MM.1S (cell line): ENCODE measurements around the gene ASIC2.

ENCODE experiments used
- DNase-seq: peaks from one replicate; pipeline ENCODE4 v3.0.0-alpha.2; 2015
- H2AFZ ChIP-seq: fragments of 300-600 bp; sonication (generic); 2 replicates; pipeline ENCODE4 v1.6.0; 2016; ENCODE audit warnings: antibody characterized with exemption, low read length
- H3F3A ChIP-seq: fragments of 300-600 bp; sonication (generic); 2 replicates; pipeline ENCODE4 v1.6.1; 2016; ENCODE audit warnings: mild to moderate bottlenecking, antibody characterized with exemption, low read length, moderate library complexity, mixed read lengths; ENCODE audit not compliant: insufficient read depth
- H3K27ac ChIP-seq: fragments of 300-600 bp; sonication (generic); 2 replicates; pipeline ENCODE4 v1.5.1; 2016; ENCODE audit warnings: mild to moderate bottlenecking, low read length
- H3K27me3 ChIP-seq: fragments of 300-600 bp; sonication (generic); replicated peaks from 2 replicates; pipeline ENCODE4 v1.6.0; 2016; ENCODE audit warnings: low read length; ENCODE audit not compliant: insufficient read depth
- H3K36me3 ChIP-seq: fragments of 300-600 bp; sonication (generic); replicated peaks from 2 replicates; pipeline ENCODE4 v1.6.1; 2016; ENCODE audit warnings: mild to moderate bottlenecking, low read length, mixed read lengths; ENCODE audit not compliant: insufficient read depth
- H3K4me1 ChIP-seq: fragments of 300-600 bp; sonication (generic); 2 replicates; pipeline ENCODE4 v1.6.1; 2016; ENCODE audit warnings: low read length, mixed read lengths
- H3K4me2 ChIP-seq: fragments of 300-600 bp; sonication (generic); 2 replicates; pipeline ENCODE4 v1.6.0; 2016; ENCODE audit warnings: low read depth, low read length
- H3K4me3 ChIP-seq: fragments of 300-600 bp; sonication (generic); 2 replicates; pipeline ENCODE4 v1.5.1; 2016; ENCODE audit warnings: low read length, mixed read lengths
- H3K79me2 ChIP-seq: fragments of 300-600 bp; sonication (generic); 2 replicates; pipeline ENCODE4 v1.6.1; 2016; ENCODE audit warnings: mixed run types, low read length, mixed read lengths
- H3K9ac ChIP-seq: fragments of 300-600 bp; sonication (generic); 2 replicates; pipeline ENCODE4 v1.6.1; 2016; ENCODE audit warnings: low read length, mixed read lengths
- H3K9me2 ChIP-seq: fragments of 300-600 bp; sonication (generic); replicated peaks from 2 replicates; pipeline ENCODE4 v1.6.1; 2016; ENCODE audit warnings: mild to moderate bottlenecking, low read length, mixed read lengths; ENCODE audit not compliant: insufficient read depth
- H3K9me3 ChIP-seq: fragments of 300-600 bp; sonication (generic); replicated peaks from 2 replicates; pipeline ENCODE4 v1.6.1; 2016; ENCODE audit warnings: mild to moderate bottlenecking, low read length, mixed read lengths; ENCODE audit not compliant: insufficient read depth
- H4K20me1 ChIP-seq: fragments of 300-600 bp; sonication (generic); 2 replicates; pipeline ENCODE4 v1.6.1; 2016; ENCODE audit warnings: mild to moderate bottlenecking, low read length, moderate library complexity, mixed read lengths; ENCODE audit not compliant: insufficient read depth
- EZH2 ChIP-seq: fragments of 300-600 bp; sonication (generic); optimal IDR thresholded peaks from 2 replicates; pipeline ENCODE3; 2017; ENCODE audit warnings: low read depth, mild to moderate bottlenecking, antibody characterized with exemption, low read length, mixed read lengths
- EZH2phosphoT487 ChIP-seq: fragments of 300-600 bp; sonication (generic); IDR thresholded peaks from 2 replicates; pipeline ENCODE4 v1.6.1; 2018; ENCODE audit warnings: antibody characterized with exemption, low read length
- TF ChIP-seq, protein P1 (sequence below): fragments of 300-600 bp; sonication (generic); IDR thresholded peaks from 2 replicates; pipeline ENCODE4 v1.5.1; 2016; ENCODE audit warnings: antibody characterized with exemption, low read length, mixed read lengths

Gene ASIC2

DNA sequence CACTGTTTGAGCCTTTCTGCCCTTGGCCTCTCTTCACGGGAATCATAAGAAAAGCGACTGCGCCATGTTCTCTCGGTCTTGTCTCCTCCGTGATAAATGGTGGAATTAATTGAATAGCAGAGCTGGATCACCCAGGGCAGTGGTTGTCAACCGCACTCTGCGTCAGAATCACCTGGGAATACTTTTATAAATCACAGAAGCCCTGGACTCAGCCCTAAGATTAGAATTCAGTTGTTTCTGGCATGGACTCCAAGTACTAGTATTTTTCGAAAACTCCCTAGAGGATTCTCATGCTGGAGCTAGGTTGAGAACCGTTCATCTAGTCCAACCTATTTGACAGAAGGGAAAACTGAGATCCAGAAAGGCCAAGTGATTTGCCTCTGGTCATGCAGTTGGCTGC lies 237.3 kb downstream of the ASIC2 start:
- no peaks in the 10 kb centered on the region for H3K4me1 ChIP-seq
- H3K4me2 ChIP-seq, result no peak overlapping the region
- H3K27me3 ChIP-seq, result no peaks in the 10 kb centered on the region
- DNase-seq, result no peak
- no peaks in the 10 kb centered on the region for H3K9me2 ChIP-seq
- no peak overlapping the region for H3K9ac ChIP-seq
- H3K36me3 ChIP-seq, result no peaks in the 10 kb centered on the region
- H2AFZ ChIP-seq, result no peak overlapping the region
- no peaks in the 10 kb centered on the region for H3K9me3 ChIP-seq
- H3F3A ChIP-seq, result no peaks in the 10 kb centered on the region
- no peaks in the 10 kb centered on the region for H4K20me1 ChIP-seq
- H3K79me2 ChIP-seq, result no peaks in the 10 kb centered on the region
- no peak overlapping the region for H3K27ac ChIP-seq
- TF ChIP-seq EZH2 (no peak), EZH2phosphoT487 (no peak)
- TF ChIP-seq, protein P1, sequence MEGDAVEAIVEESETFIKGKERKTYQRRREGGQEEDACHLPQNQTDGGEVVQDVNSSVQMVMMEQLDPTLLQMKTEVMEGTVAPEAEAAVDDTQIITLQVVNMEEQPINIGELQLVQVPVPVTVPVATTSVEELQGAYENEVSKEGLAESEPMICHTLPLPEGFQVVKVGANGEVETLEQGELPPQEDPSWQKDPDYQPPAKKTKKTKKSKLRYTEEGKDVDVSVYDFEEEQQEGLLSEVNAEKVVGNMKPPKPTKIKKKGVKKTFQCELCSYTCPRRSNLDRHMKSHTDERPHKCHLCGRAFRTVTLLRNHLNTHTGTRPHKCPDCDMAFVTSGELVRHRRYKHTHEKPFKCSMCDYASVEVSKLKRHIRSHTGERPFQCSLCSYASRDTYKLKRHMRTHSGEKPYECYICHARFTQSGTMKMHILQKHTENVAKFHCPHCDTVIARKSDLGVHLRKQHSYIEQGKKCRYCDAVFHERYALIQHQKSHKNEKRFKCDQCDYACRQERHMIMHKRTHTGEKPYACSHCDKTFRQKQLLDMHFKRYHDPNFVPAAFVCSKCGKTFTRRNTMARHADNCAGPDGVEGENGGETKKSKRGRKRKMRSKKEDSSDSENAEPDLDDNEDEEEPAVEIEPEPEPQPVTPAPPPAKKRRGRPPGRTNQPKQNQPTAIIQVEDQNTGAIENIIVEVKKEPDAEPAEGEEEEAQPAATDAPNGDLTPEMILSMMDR, result no peak
- H3K4me3 ChIP-seq, result no peak overlapping the region

DNA sequence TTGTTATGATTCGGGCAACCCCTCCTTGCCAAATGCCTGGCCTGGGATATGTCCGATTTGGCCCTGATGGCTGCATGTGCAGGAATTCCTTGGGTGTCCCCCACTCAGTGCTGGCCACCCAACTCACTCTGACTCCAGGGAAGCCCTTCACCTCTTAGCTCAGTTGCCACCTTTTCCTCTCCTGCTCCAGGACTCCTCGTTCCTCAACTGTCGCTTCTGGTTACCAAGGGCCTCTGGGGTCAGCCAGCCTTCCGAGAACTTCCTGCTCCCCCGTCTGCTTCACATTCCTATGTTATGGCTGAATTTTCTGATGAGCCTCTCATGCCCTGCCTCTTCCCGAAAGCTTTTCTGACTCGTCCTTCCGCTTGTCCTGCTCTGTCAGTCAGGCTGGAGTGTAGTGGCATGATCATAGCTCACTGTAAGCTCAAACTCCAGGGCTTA lies 237.9 kb downstream of the ASIC2 start:
- Histone ChIP-seq H3K9me3 (no peaks in the 10 kb centered on the region), H3K9me2 (no peaks in the 10 kb centered on the region), H3K27me3 (no peaks in the 10 kb centered on the region), H3K4me3 (no peak overlapping the region), H3K27ac (no peak overlapping the region), H3K9ac (no peak overlapping the region), H3F3A (no peaks in the 10 kb centered on the region), H4K20me1 (no peaks in the 10 kb centered on the region), H2AFZ (no peak overlapping the region), H3K4me1 (no peaks in the 10 kb centered on the region), H3K36me3 (no peaks in the 10 kb centered on the region), H3K4me2 (no peak overlapping the region), H3K79me2 (no peaks in the 10 kb centered on the region)
- no peak for DNase-seq
- TF ChIP-seq, protein P1, result no peak
- no peak for TF ChIP-seq EZH2
- TF ChIP-seq EZH2phosphoT487, result no peak

DNA sequence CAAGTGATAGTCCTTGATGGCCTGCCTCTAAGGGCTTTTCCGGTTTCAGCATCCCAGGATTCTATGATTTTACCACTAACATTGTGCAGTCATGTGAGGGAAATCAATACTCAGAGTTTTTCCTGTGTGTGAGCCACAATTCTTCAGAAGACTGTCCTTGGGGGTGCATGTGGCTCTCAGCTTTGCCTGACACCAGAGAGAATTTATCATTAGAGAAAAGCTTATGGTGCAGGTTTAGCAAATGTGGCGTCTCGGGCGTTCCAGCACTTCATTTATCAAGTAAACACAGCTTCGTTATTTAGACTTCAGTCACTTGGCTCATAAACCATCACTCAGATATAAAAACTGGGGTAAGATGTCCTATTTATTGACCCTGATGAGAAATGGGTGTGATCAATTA lies 238.7 kb downstream of the ASIC2 start:
- no peak overlapping the region for H3K9ac ChIP-seq
- no peaks in the 10 kb centered on the region for H3K27me3 ChIP-seq
- no peaks in the 10 kb centered on the region for H3K4me1 ChIP-seq
- H3F3A ChIP-seq, result no peaks in the 10 kb centered on the region
- no peak for DNase-seq
- H3K4me3 ChIP-seq, result no peak overlapping the region
- H3K36me3 ChIP-seq, result no peaks in the 10 kb centered on the region
- no peaks in the 10 kb centered on the region for H3K9me3 ChIP-seq
- no peaks in the 10 kb centered on the region for H4K20me1 ChIP-seq
- H3K4me2 ChIP-seq, result no peak overlapping the region
- H3K9me2 ChIP-seq, result no peaks in the 10 kb centered on the region
- TF ChIP-seq EZH2, result no peak
- TF ChIP-seq, protein P1, result no peak
- TF ChIP-seq EZH2phosphoT487, result no peak
- H3K79me2 ChIP-seq, result no peaks in the 10 kb centered on the region
- no peak overlapping the region for H3K27ac ChIP-seq
- H2AFZ ChIP-seq, result no peak overlapping the region
